Hematopoietic multipotent progenitor cell treated with erythropoietin and hydrocortisone succinate and interleukin-3 and kit ligand, for 6 days (in vitro differentiated cells): ENCODE results near the gene DAO.

ENCODE experiments used
- DNase-seq: peaks from one replicate; pipeline ENCODE4 v3.0.0-alpha.2; 2015

Gene DAO

GRCh38 chr12:108928695-108929094, 48.8 kb downstream of the DAO start:
- DNase-seq: no peak

DNA sequence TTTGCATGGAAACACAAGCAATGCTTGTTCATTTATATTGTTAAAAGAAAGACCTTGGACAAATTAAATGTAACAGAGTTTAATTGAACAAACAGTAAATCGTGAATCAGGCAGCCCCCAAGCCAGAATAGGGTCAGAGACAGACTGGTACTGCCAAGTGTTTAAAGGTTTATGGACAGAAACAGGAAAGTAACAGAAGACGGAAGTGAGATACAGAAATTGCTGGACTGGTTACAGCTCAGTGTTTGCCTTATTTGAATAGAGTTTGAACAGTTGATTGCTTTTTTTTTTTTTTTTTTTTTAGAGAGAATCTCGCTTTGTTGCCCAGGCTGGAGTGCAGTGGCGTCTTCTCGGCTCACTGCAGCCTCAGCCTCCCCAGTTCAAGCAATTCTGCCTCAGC, 50.3 kb downstream of the DAO start:
- no peak for DNase-seq

DNA sequence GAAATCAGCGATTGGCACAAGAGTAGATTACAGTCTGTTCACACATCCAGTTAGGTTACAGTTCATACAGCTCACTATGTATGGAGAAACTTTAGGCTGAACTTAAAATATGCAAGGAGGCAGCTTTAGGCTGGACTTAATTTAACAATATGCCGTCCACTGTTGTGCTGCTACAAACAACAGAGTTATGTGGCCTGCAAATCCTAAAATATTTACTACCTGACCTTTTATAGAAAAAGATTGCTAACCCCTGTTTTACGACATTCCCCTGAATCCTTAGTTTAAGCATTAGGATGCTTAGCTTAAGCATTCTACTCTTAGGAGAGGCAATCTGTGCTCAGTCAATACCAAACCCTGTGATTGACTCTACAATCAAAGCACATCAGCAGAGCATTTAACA, 50.9 kb downstream of the DAO start:
- DNase-seq: no peak

GRCh38 chr12:108933949-108934348, 54.1 kb downstream of the DAO start:
- no peak for DNase-seq

DNA sequence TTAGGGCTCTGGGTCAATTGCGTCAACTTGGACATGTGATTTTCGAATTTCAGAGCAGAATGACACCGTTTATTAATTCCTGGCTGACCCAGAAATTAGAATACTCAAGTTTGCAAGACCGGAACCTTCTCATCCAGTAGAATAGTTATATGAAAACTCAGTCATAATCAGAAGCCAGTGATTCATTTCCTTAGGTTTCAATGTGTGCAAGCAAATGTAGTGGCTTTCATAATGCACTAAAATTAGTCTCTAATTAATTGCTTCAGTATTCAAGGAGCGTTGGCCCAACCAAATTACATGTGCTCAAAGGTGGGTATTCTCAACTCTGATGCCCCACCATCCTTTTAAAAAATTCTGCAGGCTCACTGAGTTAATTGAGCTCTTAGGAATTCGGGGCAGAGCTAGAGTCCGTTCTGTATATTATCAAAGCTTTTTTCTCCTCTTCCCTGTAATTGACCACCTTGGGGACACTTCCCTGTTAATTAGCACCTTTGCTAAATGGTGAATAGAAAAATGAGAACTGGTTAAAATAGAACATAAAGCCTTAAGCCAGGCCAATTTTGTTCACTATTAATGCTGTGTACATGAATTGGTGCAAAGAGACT, 55.4 kb downstream of the DAO start:
- no peak for DNase-seq

DNA sequence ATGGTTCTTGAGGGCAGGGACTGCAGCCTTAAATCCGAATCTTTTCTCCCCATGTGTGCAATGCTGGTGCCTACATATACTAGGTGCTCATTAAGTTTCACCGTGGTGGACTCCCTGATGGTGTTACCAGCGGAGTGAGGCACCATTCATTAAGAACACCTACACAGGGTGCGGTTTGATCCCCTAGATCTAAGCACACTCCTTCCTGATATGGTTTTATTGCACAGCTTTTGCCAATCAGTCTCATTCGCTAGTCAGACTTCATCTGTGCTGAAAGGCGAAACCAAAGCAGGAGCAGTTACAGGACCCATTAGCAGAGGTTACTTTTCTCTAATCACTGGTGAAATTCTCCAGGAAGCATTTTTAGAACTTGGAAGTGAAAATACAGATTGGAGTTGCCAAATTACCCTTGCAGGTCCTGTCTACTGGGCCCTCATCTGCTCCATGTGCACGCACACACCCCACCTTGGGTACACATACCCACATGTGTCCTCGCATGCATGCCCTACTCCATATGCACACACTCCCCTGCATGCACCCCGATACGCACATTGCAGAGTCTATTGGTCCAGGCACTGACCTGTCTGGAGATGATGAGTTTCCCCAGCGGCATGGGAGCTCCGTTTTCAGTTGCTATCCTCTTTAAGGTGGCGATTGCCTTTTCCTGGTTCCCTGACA, 58.5 kb downstream of the DAO start:
- DNase-seq: no peak

DNA sequence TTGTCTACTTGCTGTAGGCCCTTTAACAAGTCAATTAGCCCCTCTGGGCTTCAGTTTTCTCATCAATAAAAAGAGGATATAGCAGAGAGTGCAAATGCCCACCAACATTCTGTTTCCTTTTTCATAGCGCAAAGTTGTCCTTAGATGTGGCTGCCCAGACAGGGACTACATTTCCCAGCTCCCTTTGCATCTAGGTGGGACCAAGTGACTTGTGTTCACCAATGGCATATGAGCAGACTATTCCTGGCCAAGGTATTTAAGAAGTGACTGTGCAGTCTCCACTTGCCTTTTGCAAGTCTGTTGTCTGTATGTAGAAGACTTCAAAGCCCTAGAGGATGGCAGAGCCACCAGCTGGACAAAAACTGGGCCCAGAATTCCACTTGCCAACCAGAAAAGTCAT, 59.7 kb downstream of the DAO start:
- peak; percentile 38 for DNase-seq

- no peak for DNase-seq
Observed at GRCh38 chr12:108940138-108940537, 60.2 kb downstream of the DAO start.

GRCh38 chr12:108947097-108947496, 67.2 kb downstream of the DAO start:
- no peak for DNase-seq

DNA sequence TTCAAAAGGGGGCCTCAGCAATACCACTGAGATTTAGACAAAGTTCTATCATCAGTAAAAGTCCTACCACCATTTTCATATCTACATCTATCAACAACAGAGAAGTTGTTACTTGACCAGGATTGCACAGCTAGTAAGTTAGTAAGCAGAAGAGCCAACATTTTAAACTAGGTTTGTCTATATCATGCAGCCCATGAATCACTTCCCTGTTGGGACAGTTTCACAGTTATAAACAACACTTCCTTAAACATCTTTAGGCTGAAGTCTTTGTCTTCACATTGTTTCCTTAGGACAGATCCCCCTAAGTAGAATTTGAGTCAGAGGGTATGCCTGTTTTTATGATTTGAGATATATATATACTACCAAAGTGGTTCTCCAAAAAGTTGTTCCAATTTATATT, 68.5 kb downstream of the DAO start:
- DNase-seq: no peak

DNA sequence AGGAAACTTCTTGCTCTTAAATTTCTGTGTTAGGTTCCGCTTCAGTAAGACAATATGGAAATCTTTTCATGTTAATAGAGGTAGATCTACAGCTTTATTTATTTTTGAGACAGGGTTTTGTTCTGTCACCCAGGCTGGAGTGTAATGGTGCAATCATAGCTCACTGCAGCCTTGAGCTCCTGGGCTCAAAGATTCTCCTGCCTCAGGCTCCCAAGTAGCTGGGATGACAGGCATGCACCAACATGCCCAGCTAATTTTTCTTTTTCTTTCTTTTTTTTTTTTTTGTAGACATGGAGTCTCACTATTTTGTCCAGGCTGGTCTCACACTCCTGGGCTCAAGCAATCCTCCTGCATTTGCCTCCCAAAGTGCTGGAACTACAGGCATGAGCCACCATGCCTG, 70.1 kb downstream of the DAO start:
- no peak for DNase-seq
